ENCODE data around the gene ITK. TPM values are rescaled to one million over a fixed set of nuclear protein-coding genes. Genes with fewer than 3 reads are reported as not detected.

The ITK gene
- total and polyA plus RNA-seq, 2 donors (not counting 1 experiment from before 2014, with no cell fraction given), result 0.75 to 1.1 TPM

GRCh38 chr5:157285310-157286035 lies 104.8 kb downstream of the ITK start:
- peaks cover 58% of the 10 kb centered on the region for H3K4me1 Mint-ChIP-seq
- H3K9me3 Mint-ChIP-seq (ENCODE audit: insufficient read depth), result no peaks in the 10 kb centered on the region
- peak overlapping the region; percentile 72 for H3K27ac Mint-ChIP-seq
- no peak overlapping the region for H3K4me3 Mint-ChIP-seq
- Histone ChIP-seq H3K36me3 (replicated peaks in 1 of 2; ENCODE audit: control extremely low read depth in 1 of 2, control insufficient read depth in 1 of 2, extremely low read depth in 1 of 2, insufficient read depth in 2 of 2, low read length in 1 of 2) (peaks cover 28 to 56% of the 10 kb centered on the region in 2 experiments), H2AFZ (ENCODE audit: insufficient read depth, low read depth, low read length, poor library complexity, severe bottlenecking) (no peak overlapping the region), H3K4me2 (replicated peaks; ENCODE audit: low read depth, low read length, poor library complexity, severe bottlenecking) (no peak overlapping the region), H3K79me2 (ENCODE audit: control insufficient read depth, insufficient read depth, low read length) (peaks cover 94% of the 10 kb centered on the region), H3K9me3 (ENCODE audit: control extremely low read depth in 1 of 3, control insufficient read depth in 2 of 3, insufficient read depth in 1 of 3, low read length in 2 of 3) (peaks cover 0 to 5% (median 0%) of the 10 kb centered on the region in 3 donors), H3K4me1 (ENCODE audit: control insufficient read depth in 2 of 2, insufficient read depth in 2 of 2, low read length in 2 of 2) (peaks cover 39 to 43% of the 10 kb centered on the region in 2 donors), H3K4me3 (ENCODE audit: control extremely low read depth in 1 of 5, extremely low read depth in 1 of 5, insufficient read depth in 1 of 5, low read depth in 2 of 5, low read length in 4 of 5) (no peak overlapping the region), H3K9ac (ENCODE audit: low read length) (no peak overlapping the region), H4K20me1 (ENCODE audit: control insufficient read depth, insufficient read depth, low read length, poor library complexity, severe bottlenecking) (peaks cover 64% of the 10 kb centered on the region), H3K27ac (ENCODE audit: low read length in 2 of 2) (peak overlapping the region in 1 of 2 donors; percentile 75), H3K27me3 (replicated peaks in 1 of 4; ENCODE audit: control extremely low read depth in 1 of 4, control insufficient read depth in 3 of 4, insufficient read depth in 4 of 4, low read length in 3 of 4) (no peaks in the 10 kb centered on the region)
- no peak for TF ChIP-seq EZH2 (IDR thresholded peaks at IDR 0.05; ENCODE audit: borderline replicate concordance, insufficient read depth, low read depth, low read length, poor library complexity, severe bottlenecking)
- TF ChIP-seq, protein P1, sequence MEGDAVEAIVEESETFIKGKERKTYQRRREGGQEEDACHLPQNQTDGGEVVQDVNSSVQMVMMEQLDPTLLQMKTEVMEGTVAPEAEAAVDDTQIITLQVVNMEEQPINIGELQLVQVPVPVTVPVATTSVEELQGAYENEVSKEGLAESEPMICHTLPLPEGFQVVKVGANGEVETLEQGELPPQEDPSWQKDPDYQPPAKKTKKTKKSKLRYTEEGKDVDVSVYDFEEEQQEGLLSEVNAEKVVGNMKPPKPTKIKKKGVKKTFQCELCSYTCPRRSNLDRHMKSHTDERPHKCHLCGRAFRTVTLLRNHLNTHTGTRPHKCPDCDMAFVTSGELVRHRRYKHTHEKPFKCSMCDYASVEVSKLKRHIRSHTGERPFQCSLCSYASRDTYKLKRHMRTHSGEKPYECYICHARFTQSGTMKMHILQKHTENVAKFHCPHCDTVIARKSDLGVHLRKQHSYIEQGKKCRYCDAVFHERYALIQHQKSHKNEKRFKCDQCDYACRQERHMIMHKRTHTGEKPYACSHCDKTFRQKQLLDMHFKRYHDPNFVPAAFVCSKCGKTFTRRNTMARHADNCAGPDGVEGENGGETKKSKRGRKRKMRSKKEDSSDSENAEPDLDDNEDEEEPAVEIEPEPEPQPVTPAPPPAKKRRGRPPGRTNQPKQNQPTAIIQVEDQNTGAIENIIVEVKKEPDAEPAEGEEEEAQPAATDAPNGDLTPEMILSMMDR (IDR thresholded peaks at IDR 0.05), result no peak
- ChIA-PET CTCF (interaction anchor here (4.6 kb wide), 1 partner anchor 32 kb away, joined by 39 read pairs; no protein-coding TSS in a partner anchor), POLR2A (interaction anchor here (1.1 kb wide), 1 partner anchor 16 kb away, joined by 3 read pairs; no protein-coding TSS in a partner anchor)
- DNase-seq, result no peak
- intact Hi-C loops (cut with micrococcal nuclease), result no loop called here
- WGBS (ENCODE audit: insufficient coverage), result 100% methylated on average over 2 of the region's 10 CpGs
- no peaks in the 10 kb centered on the region for H3K27me3 Mint-ChIP-seq
- no peak for ATAC-seq (ENCODE audit: low read depth)

GRCh38 chr5:157286761-157287211 lies 106.1 kb downstream of the ITK start:
- no peaks in the 10 kb centered on the region for H3K27me3 ChIP-seq (replicated peaks in 1 of 4; ENCODE audit: control extremely low read depth in 1 of 4, control insufficient read depth in 3 of 4, insufficient read depth in 4 of 4, low read length in 3 of 4)
- DNase-seq (no peak), ATAC-seq (ENCODE audit: low read depth) (no peak)
- H3K4me1 ChIP-seq (ENCODE audit: control insufficient read depth in 2 of 2, insufficient read depth in 2 of 2, low read length in 2 of 2), result peaks cover 41 to 46% of the 10 kb centered on the region in 2 donors
- Mint-ChIP-seq H3K27me3 (no peaks in the 10 kb centered on the region), H3K27ac (no peak overlapping the region), H3K4me1 (peaks cover 59% of the 10 kb centered on the region), H3K9me3 (ENCODE audit: insufficient read depth) (peaks cover 5% of the 10 kb centered on the region), H3K4me3 (no peak overlapping the region)
- 100% methylated on average over 6 of the region's 7 CpGs for WGBS (ENCODE audit: insufficient coverage)
- TF ChIP-seq, protein P1 (IDR thresholded peaks at IDR 0.05), result no peak
- no peak for TF ChIP-seq EZH2 (IDR thresholded peaks at IDR 0.05; ENCODE audit: borderline replicate concordance, insufficient read depth, low read depth, low read length, poor library complexity, severe bottlenecking)
- no peak overlapping the region for H2AFZ ChIP-seq (ENCODE audit: insufficient read depth, low read depth, low read length, poor library complexity, severe bottlenecking)
- H3K36me3 ChIP-seq (replicated peaks in 1 of 2; ENCODE audit: control extremely low read depth in 1 of 2, control insufficient read depth in 1 of 2, extremely low read depth in 1 of 2, insufficient read depth in 2 of 2, low read length in 1 of 2), result peaks cover 31 to 68% of the 10 kb centered on the region in 2 experiments
- ChIA-PET POLR2A (interaction anchor here (0.6 to 1.7 kb wide), 3 partner anchors 14 to 17 kb away, joined by 3 to 4 read pairs (median 3); no protein-coding TSS in a partner anchor), CTCF (interaction anchor here (0.9 to 4.6 kb wide), 3 partner anchors 19 to 456 kb away, joined by 3 to 39 read pairs (median 4); no protein-coding TSS in a partner anchor)
- peaks cover 0 to 10% (median 7%) of the 10 kb centered on the region in 3 donors for H3K9me3 ChIP-seq (ENCODE audit: control extremely low read depth in 1 of 3, control insufficient read depth in 2 of 3, insufficient read depth in 1 of 3, low read length in 2 of 3)
- H3K4me2 ChIP-seq (replicated peaks; ENCODE audit: low read depth, low read length, poor library complexity, severe bottlenecking), result no peak overlapping the region
- peaks cover 91% of the 10 kb centered on the region for H3K79me2 ChIP-seq (ENCODE audit: control insufficient read depth, insufficient read depth, low read length)
- no peak overlapping the region for H3K4me3 ChIP-seq (ENCODE audit: control extremely low read depth in 1 of 5, extremely low read depth in 1 of 5, insufficient read depth in 1 of 5, low read depth in 2 of 5, low read length in 4 of 5)
- H3K27ac ChIP-seq (ENCODE audit: low read length in 2 of 2), result no peak overlapping the region
- intact Hi-C loops (cut with micrococcal nuclease), result no loop called here
- peaks cover 62% of the 10 kb centered on the region for H4K20me1 ChIP-seq (ENCODE audit: control insufficient read depth, insufficient read depth, low read length, poor library complexity, severe bottlenecking)
- H3K9ac ChIP-seq (ENCODE audit: low read length), result no peak overlapping the region

Measured in B cell (primary cell).